Effector memory CD8-positive, alpha-beta T cell (primary cell): ENCODE data around the gene SIX1.

Source experiments
- ATAC-seq: fragments of 150-1000 bp; cut with Tn5 transposase; replicated peaks from 2 replicates; pipeline ENCODE4 v1.10.0; 2021; ENCODE audit warnings: mild to moderate bottlenecking, moderate library complexity
- DNase-seq, 3 experiments: peaks; one replicate each; pipeline ENCODE4 v3.0.0; 2021
- H3K27ac Mint-ChIP-seq, 2 donors: one replicate each; pipeline ENCODE4 v1.8.0; 2022; ENCODE audit warnings: mild to moderate bottlenecking in 2 of 2, mixed read lengths in 2 of 2, moderate library complexity in 2 of 2
- H3K27me3 Mint-ChIP-seq, 2 donors: one replicate each; pipeline ENCODE4 v1.8.0; 2022; ENCODE audit warnings: mixed read lengths in 2 of 2
- H3K36me3 Mint-ChIP-seq: one replicate; pipeline ENCODE4 v1.8.0; 2022; ENCODE audit warnings: mild to moderate bottlenecking, moderate library complexity, mixed read lengths; ENCODE audit not compliant: insufficient read depth
- H3K4me1 Mint-ChIP-seq, 2 donors: one replicate each; pipeline ENCODE4 v1.8.0; 2022; ENCODE audit warnings: low read depth in 2 of 2, mixed read lengths in 2 of 2
- H3K4me3 Mint-ChIP-seq, 2 donors: one replicate each; pipeline ENCODE4 v1.8.0; 2022; ENCODE audit warnings: mild to moderate bottlenecking in 2 of 2, mixed read lengths in 2 of 2, moderate library complexity in 2 of 2
- H3K9me3 Mint-ChIP-seq, 2 donors: one replicate each; pipeline ENCODE4 v1.8.0; 2022; ENCODE audit warnings: mixed read lengths in 2 of 2

The SIX1 gene

DNA sequence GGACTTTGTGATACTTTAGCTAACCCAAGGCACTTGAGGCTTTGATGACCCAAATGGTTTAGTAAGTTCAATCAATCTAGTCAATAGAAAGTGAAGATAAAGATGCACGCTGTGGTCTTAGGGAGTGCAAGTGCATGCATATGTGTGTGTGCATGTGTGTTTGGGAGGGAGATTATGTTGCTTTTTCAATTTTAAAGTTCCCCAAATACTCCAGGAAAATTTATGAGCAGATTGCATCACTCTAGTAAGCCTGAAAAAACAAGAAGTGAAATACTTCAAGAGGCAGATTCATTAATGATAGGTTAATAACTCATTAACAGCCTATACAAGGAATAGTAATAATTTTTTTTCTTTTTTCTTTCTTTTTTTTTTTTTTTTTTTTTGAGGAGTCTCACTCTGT lies 12.4 kb upstream of the SIX1 start:
- no peaks in the 10 kb centered on the region for H3K36me3 Mint-ChIP-seq
- H3K27me3 Mint-ChIP-seq: peaks cover 63 to 75% of the 10 kb centered on the region in 2 donors
- H3K4me3 Mint-ChIP-seq: no peak overlapping the region
- no peak for ATAC-seq
- no peak for DNase-seq
- peaks cover 10 to 12% of the 10 kb centered on the region in 2 donors for H3K4me1 Mint-ChIP-seq
- H3K27ac Mint-ChIP-seq: no peak overlapping the region
- H3K9me3 Mint-ChIP-seq: no peaks in the 10 kb centered on the region

DNA sequence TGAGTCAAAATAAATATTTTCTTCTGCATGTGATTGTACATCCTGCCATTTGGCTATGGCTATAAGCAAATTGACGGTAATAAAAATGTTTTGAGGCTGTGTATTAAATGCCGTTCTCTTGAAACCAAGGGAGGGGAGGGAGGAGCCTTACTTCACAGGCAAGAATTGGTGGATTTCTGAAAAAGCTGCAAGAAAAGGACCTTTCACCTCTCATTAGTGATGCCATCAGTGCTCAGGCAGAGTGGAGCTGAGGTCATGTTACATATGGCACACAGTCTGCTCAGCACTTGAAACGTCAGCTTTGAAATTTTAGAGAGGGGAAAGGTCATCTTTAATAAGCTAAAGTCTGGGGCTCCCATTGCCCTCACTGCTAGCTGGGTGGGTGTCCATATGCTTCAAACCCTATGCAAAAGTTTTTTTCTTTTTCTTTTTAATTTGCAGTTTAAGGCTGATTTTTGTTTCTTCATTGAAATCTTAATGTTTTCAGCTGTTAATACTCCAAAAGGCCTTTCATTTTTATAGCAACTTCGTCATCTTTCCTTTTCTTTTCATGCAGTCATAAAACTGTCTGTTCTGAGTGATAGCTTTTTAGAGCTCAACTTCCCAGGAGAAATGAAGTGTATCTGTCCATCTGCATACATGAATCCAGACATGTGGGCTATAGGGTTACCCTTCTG lies 9.8 kb upstream of the SIX1 start:
- Mint-ChIP-seq H3K4me3 (peak overlapping the region in 1 of 2 donors; percentile 40), H3K27me3 (peaks cover 83 to 96% of the 10 kb centered on the region in 2 donors), H3K36me3 (no peaks in the 10 kb centered on the region), H3K27ac (no peak overlapping the region), H3K4me1 (peaks cover 23 to 25% of the 10 kb centered on the region in 2 donors), H3K9me3 (no peaks in the 10 kb centered on the region)
- DNase-seq (no peak), ATAC-seq (no peak)

- Mint-ChIP-seq H3K27me3 (peaks cover 83 to 96% of the 10 kb centered on the region in 2 donors), H3K36me3 (no peaks in the 10 kb centered on the region)
Observed at GRCh38 chr14:60658211-60658690, 9.0 kb upstream of the SIX1 start.

GRCh38 chr14:60657456-60658210 lies 8.4 kb upstream of the SIX1 start:
- no peak for ATAC-seq
- no peak overlapping the region for H3K27ac Mint-ChIP-seq
- no peak for DNase-seq
- H3K4me1 Mint-ChIP-seq: peaks cover 23 to 31% of the 10 kb centered on the region in 2 donors
- peak overlapping the region; percentile 80 to 85 for H3K4me3 Mint-ChIP-seq
- H3K9me3 Mint-ChIP-seq: no peaks in the 10 kb centered on the region
- H3K36me3 Mint-ChIP-seq: no peaks in the 10 kb centered on the region
- peaks cover 83 to 96% of the 10 kb centered on the region in 2 donors for H3K27me3 Mint-ChIP-seq

More at GRCh38 chr14:60658211-60658690, 9.0 kb upstream of the SIX1 start:
- Mint-ChIP-seq H3K4me1 (peaks cover 23 to 30% of the 10 kb centered on the region in 2 donors), H3K4me3 (peak overlapping the region; percentile 80 to 85), H3K27ac (no peak overlapping the region), H3K9me3 (no peaks in the 10 kb centered on the region)
- DNase-seq (no peak), ATAC-seq (no peak)

DNA sequence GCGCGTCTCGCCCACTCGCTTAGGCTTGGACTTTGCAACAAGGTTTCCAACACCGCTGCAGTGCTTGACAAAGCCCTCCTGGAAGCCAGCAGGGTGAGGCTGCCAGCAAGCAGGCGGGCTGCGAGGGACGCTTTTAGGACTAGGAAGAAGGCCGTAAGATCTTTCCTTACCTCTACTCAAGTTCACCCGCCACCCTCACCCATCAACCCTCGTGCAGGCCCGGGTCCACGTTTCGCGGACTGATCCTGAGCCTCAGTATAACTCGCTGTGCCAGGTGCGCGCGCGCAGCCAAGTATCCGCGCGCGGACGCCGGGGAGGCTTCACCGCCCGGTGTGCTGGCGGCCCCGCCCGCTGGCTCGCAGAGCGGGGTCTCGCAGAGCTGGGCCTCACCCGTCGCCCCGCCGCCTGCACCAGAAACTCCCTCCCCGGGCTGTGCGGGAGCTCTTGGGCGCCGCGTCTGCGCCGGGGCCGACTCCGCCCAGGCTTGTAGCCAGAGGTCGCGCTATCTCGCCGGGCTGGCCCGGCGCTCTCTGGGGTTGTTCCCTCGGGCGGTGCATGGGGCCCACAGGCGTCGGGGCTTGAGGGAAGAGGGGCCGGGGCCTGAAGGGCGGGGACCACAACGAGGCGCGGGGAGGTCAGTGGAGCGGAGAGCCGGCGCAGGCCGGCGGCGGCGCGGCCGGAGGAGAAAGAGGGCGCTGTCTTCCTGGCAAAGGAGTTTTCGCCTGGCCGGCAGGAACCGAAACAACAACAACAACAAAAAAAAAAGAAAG lies 7.6 kb upstream of the SIX1 start:
- Mint-ChIP-seq H3K4me1 (peaks cover 29 to 34% of the 10 kb centered on the region in 2 donors), H3K27ac (no peak overlapping the region), H3K4me3 (peak overlapping the region; percentile 80 to 85), H3K27me3 (peaks cover 84 to 96% of the 10 kb centered on the region in 2 donors), H3K9me3 (no peaks in the 10 kb centered on the region), H3K36me3 (no peaks in the 10 kb centered on the region)
- no peak for DNase-seq
- peak; percentile 63 for ATAC-seq

- Mint-ChIP-seq H3K36me3 (no peaks in the 10 kb centered on the region), H3K4me3 (peak overlapping the region; percentile 71 to 80), H3K9me3 (no peaks in the 10 kb centered on the region), H3K27me3 (peaks cover 85 to 96% of the 10 kb centered on the region in 2 donors), H3K4me1 (peaks cover 33 to 40% of the 10 kb centered on the region in 2 donors), H3K27ac (no peak overlapping the region)
- ATAC-seq (no peak), DNase-seq (no peak)
Observed at GRCh38 chr14:60655898-60656685, 6.8 kb upstream of the SIX1 start.

- Mint-ChIP-seq H3K27me3 (peaks cover 92 to 100% of the 10 kb centered on the region in 2 donors), H3K36me3 (no peaks in the 10 kb centered on the region), H3K4me1 (peaks cover 33 to 40% of the 10 kb centered on the region in 2 donors), H3K9me3 (no peaks in the 10 kb centered on the region), H3K27ac (no peak overlapping the region), H3K4me3 (peak overlapping the region; percentile 71 to 80)
- DNase-seq (no peak), ATAC-seq (no peak)
Observed at GRCh38 chr14:60655119-60655897, 6.0 kb upstream of the SIX1 start.

GRCh38 chr14:60654334-60654821 lies 5.1 kb upstream of the SIX1 start:
- no peak for ATAC-seq
- Mint-ChIP-seq H3K27me3 (peaks cover 92 to 100% of the 10 kb centered on the region in 2 donors), H3K4me3 (peak overlapping the region in 1 of 2 donors; percentile 3), H3K27ac (no peak overlapping the region), H3K9me3 (no peaks in the 10 kb centered on the region), H3K36me3 (no peaks in the 10 kb centered on the region), H3K4me1 (peaks cover 39 to 43% of the 10 kb centered on the region in 2 donors)
- DNase-seq: no peak

GRCh38 chr14:60653701-60654161 lies 4.5 kb upstream of the SIX1 start:
- Mint-ChIP-seq H3K4me3 (peak overlapping the region; percentile 21 to 36), H3K27ac (no peak overlapping the region), H3K9me3 (no peaks in the 10 kb centered on the region), H3K4me1 (peaks cover 37 to 47% of the 10 kb centered on the region in 2 donors), H3K27me3 (peaks cover 86 to 100% of the 10 kb centered on the region in 2 donors), H3K36me3 (no peaks in the 10 kb centered on the region)
- no peak for DNase-seq
- ATAC-seq: no peak

GRCh38 chr14:60652674-60653651 lies 3.7 kb upstream of the SIX1 start:
- H3K27ac Mint-ChIP-seq: no peak overlapping the region
- H3K27me3 Mint-ChIP-seq: peaks cover 82 to 100% of the 10 kb centered on the region in 2 donors
- peaks cover 33 to 49% of the 10 kb centered on the region in 2 donors for H3K4me1 Mint-ChIP-seq
- H3K36me3 Mint-ChIP-seq: no peaks in the 10 kb centered on the region
- peak; percentile 34 for ATAC-seq
- no peak for DNase-seq
- H3K4me3 Mint-ChIP-seq: peak overlapping the region; percentile 21 to 44
- H3K9me3 Mint-ChIP-seq: no peaks in the 10 kb centered on the region
